ENCODE data around the gene ARHGEF39.

DNA sequence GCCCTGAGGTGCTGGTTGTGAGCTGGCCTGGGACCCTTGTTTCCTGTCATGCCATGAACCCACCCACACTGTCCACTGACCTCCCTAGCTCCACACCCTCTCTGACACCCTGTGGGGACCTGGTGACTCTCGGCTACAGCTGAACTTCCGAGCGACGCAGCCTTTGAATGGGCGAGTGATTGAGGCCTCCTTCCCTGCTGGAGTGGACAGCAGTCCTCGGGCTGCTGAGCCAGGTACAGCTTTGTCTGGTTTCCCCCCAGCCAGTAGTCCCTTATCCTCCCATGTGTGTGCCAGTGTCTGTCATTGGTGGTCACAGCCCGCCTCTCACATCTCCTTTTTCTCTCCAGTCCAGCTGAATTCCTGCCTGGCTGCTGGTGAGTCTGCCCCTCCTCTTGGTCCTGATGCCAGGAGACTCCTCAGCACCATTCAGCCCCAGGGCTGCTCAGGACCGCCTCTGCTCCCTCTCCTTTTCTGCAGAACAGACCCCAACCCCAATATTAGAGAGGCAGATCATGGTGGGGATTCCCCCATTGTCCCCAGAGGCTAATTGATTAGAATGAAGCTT is 14.9 kb upstream of the ARHGEF39 start:
- TF ChIP-seq, protein P1, sequence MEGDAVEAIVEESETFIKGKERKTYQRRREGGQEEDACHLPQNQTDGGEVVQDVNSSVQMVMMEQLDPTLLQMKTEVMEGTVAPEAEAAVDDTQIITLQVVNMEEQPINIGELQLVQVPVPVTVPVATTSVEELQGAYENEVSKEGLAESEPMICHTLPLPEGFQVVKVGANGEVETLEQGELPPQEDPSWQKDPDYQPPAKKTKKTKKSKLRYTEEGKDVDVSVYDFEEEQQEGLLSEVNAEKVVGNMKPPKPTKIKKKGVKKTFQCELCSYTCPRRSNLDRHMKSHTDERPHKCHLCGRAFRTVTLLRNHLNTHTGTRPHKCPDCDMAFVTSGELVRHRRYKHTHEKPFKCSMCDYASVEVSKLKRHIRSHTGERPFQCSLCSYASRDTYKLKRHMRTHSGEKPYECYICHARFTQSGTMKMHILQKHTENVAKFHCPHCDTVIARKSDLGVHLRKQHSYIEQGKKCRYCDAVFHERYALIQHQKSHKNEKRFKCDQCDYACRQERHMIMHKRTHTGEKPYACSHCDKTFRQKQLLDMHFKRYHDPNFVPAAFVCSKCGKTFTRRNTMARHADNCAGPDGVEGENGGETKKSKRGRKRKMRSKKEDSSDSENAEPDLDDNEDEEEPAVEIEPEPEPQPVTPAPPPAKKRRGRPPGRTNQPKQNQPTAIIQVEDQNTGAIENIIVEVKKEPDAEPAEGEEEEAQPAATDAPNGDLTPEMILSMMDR (IDR thresholded peaks at IDR 0.05): no peak
- TF ChIP-seq POLR2A (IDR thresholded peaks at IDR 0.05) (no peak), POLR2AphosphoS5 (IDR thresholded peaks at IDR 0.05) (no peak)

Data from breast epithelium (tissue), 3 donors.